Measurements from ENCODE around the gene UBE2L3.
"Not testable (repeated sequence)": the region's sequence is repeated elsewhere in the genome, so short reads cannot be mapped to it uniquely, and the experiment has no call there.

Gene UBE2L3

DNA sequence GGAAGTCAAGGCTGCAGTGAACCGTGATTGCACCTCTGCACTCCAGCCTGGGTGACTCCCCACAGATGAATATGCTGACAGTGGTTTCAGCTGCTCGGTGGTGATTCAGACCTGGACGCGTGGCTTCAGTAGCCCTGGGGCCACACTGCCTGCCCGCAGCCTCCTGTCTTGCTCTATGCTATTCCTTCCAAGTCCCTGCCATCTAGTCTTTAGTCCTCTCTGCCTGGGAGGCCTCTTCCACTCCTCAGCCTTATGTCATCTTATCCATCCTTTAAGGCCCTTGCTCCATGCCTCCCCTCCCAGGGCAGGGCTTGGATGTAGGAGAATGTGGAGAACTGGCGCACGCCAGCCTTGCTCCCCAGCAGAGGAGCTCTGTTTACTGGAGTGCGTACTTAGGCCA is 39.3 kb downstream of the UBE2L3 start:
- H3K9me3 ChIP-seq (ENCODE audit: control insufficient read depth in 2 of 2, low read length in 2 of 2) = no peaks in the 10 kb centered on the region
- peaks cover 14 to 18% of the 10 kb centered on the region in 2 donors for H3K36me3 ChIP-seq (ENCODE audit: control insufficient read depth in 2 of 2, insufficient read depth in 2 of 2, low read length in 2 of 2)
- H3K27ac ChIP-seq (ENCODE audit: low read length) = no peak overlapping the region
- peaks cover 7% of the 10 kb centered on the region for H3K4me1 ChIP-seq (ENCODE audit: control insufficient read depth, insufficient read depth, low read length)
- H3K27me3 ChIP-seq (ENCODE audit: control insufficient read depth in 1 of 2, insufficient read depth in 2 of 2, low read length in 2 of 2) = no peaks in the 10 kb centered on the region
- H3K9ac ChIP-seq (ENCODE audit: low read length in 2 of 2) = no peak overlapping the region
- no peak overlapping the region for H3K4me3 ChIP-seq (ENCODE audit: low read length in 2 of 2)

DNA sequence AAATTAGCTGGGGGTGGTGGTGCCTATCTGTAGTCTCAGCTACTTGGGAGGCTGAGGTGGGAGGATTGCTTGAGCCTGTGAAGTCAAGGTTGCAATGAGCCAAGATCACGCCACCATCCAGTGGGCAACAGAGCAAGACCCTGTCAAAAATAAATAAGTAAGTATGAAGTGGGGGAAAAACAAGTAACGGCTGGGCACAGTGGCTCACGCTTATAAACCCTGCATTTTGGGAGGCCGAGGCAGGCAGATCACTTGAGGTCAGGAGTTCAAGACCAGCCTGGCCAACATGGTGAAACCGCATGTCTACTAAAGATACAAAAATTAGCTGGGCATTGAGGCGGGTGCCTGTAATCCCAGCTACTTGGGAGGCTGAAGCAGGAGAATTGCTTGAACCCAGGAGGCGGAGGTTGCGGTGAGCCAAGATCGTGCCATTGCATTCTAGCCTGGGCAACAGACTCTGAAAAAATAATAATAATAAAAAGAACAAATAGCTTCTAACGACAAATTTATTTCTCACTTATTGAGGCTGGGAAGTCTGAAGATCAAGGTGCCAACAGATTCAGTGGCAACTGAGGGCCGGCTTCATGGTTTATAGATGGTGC is 42.1 kb downstream of the UBE2L3 start:
- not testable (repeated sequence) for H3K27ac ChIP-seq (ENCODE audit: low read length); H3K9ac ChIP-seq (ENCODE audit: low read length in 2 of 2); H3K9me3 ChIP-seq (ENCODE audit: control insufficient read depth in 2 of 2, low read length in 2 of 2); H3K4me3 ChIP-seq (ENCODE audit: low read length in 2 of 2); H3K27me3 ChIP-seq (ENCODE audit: control insufficient read depth in 1 of 2, insufficient read depth in 2 of 2, low read length in 2 of 2); H3K4me1 ChIP-seq (ENCODE audit: control insufficient read depth, insufficient read depth, low read length)
- H3K36me3 ChIP-seq (ENCODE audit: control insufficient read depth in 2 of 2, insufficient read depth in 2 of 2, low read length in 2 of 2) = peaks cover 15 to 25% of the 10 kb centered on the region in 2 donors

DNA sequence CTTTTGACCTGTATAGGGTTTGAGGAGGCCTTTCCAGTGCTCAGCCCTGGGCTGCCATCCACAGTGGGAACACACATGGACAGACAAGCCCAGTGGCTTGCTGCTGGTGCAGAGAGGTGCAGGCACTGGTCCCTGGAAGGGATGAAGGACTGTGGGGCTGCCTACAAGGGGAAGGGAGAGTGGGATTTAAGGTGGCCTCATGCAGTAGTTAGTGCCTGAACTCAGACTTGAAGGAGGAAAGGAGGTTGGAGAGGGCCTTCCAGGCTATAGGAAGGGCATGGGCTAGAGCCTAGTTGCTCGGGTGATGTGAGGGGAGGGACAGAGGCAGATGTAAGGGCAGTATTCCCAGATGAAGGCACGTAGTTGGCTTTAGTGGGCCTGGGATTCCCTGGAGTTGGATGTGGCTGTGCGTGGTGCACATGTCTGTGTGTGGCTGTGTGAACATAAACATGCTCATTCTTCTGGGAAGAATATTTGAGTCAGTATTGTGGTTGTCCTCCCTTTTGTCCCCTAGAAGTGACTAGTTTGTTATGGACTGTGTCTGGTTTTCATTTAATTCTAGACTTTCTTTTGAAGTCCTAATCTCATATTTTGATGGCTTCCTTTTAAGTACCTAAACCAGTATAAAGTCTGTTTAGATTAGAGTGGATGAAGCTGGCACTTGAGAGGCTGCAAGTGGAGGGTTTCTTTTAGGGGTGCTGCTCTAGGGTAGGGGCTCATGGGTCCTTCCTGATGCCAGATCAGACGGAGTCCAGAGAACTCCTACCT is 43.9 kb downstream of the UBE2L3 start:
- Histone ChIP-seq H3K9ac (ENCODE audit: low read length in 2 of 2) (no peak overlapping the region), H3K9me3 (ENCODE audit: control insufficient read depth in 2 of 2, low read length in 2 of 2) (no peaks in the 10 kb centered on the region), H3K4me1 (ENCODE audit: control insufficient read depth, insufficient read depth, low read length) (peaks cover 7% of the 10 kb centered on the region), H3K36me3 (ENCODE audit: control insufficient read depth in 2 of 2, insufficient read depth in 2 of 2, low read length in 2 of 2) (peaks cover 15 to 25% of the 10 kb centered on the region in 2 donors), H3K4me3 (ENCODE audit: low read length in 2 of 2) (no peak overlapping the region), H3K27ac (ENCODE audit: low read length) (no peak overlapping the region), H3K27me3 (ENCODE audit: control insufficient read depth in 1 of 2, insufficient read depth in 2 of 2, low read length in 2 of 2) (no peaks in the 10 kb centered on the region)

DNA sequence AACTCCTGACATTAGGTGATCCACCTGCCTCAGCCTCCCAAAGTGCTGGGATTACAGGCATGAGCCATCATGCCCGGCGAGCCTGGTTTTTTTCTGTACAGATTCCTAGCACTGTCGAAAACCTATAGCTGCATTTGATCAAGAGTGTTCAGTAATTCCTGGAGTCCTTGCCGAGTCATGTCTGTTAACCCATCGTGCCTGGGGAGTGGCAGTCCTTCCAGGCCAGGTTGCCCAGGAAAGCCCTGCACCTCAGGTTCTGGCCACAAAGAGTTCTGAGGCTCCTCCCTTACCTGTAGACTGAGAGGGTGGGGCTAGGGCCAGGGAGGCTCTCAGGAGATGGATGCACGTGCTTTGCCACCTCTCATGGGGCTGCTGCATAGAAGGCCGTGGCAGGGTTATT is 45.3 kb downstream of the UBE2L3 start:
- peaks cover 15 to 25% of the 10 kb centered on the region in 2 donors for H3K36me3 ChIP-seq (ENCODE audit: control insufficient read depth in 2 of 2, insufficient read depth in 2 of 2, low read length in 2 of 2)
- H3K9me3 ChIP-seq (ENCODE audit: control insufficient read depth in 2 of 2, low read length in 2 of 2) = no peaks in the 10 kb centered on the region
- H3K27me3 ChIP-seq (ENCODE audit: control insufficient read depth in 1 of 2, insufficient read depth in 2 of 2, low read length in 2 of 2) = no peaks in the 10 kb centered on the region
- no peak overlapping the region for H3K27ac ChIP-seq (ENCODE audit: low read length)
- H3K9ac ChIP-seq (ENCODE audit: low read length in 2 of 2) = no peak overlapping the region
- H3K4me1 ChIP-seq (ENCODE audit: control insufficient read depth, insufficient read depth, low read length) = no peaks in the 10 kb centered on the region
- no peak overlapping the region for H3K4me3 ChIP-seq (ENCODE audit: low read length in 2 of 2)

DNA sequence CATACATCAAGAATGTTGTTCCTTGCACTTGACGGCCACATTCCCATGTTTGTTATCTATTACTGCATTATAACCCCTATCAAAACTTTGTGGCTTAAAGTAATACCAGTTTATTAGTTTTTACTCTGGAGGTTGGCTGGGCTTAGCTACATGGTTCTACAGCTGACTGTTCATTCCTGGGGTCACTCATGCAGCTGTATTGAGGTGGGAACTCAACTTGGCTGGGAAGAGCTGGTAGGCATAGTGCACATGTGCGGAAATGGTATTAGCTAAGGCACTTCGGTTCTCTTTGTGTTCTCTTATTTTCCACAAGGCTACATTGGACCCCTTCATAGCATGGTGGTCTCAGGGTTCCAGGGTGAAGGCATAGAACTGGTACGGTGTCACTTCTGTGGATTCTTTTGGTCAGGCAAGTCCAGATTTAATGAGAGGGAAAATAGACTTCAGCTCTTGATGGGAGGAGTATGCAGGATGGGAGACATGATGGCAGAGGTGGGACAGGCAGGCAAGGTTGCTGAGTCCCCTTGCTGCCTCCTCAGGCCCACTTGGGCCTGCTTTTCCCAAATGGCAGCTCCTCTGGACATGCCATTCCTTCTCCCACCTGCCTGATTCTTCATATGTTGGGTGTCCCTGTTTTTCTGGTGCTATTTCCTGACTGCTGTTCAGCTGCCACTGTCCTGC is 46.2 kb downstream of the UBE2L3 start:
- H3K27ac ChIP-seq (ENCODE audit: low read length) = no peak overlapping the region
- peaks cover 15 to 25% of the 10 kb centered on the region in 2 donors for H3K36me3 ChIP-seq (ENCODE audit: control insufficient read depth in 2 of 2, insufficient read depth in 2 of 2, low read length in 2 of 2)
- no peak overlapping the region for H3K9ac ChIP-seq (ENCODE audit: low read length in 2 of 2)

DNA sequence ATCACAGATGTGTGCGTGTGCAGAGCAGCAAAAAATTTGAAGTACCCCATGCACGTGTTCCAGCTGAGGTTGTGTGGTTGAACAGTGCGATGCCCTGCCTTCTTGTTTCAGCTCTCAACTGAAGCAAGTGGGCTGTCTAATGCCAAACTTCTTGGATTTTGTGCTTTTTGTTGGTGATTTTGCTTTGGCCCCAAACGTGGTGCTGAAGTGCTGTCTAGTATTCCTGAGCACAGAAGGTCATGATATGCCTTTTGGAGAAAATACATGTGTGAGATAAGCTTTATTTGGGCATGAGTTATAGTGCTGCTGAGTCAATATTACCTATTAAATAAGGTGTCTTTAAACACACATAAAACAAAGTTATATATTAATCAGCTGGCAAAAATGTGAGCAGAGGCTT is 48.2 kb downstream of the UBE2L3 start:
- Histone ChIP-seq H3K9ac (ENCODE audit: low read length in 2 of 2) (no peak overlapping the region), H3K27me3 (ENCODE audit: control insufficient read depth in 1 of 2, insufficient read depth in 2 of 2, low read length in 2 of 2) (no peaks in the 10 kb centered on the region), H3K4me3 (ENCODE audit: low read length in 2 of 2) (no peak overlapping the region), H3K9me3 (ENCODE audit: control insufficient read depth in 2 of 2, low read length in 2 of 2) (no peaks in the 10 kb centered on the region), H3K4me1 (ENCODE audit: control insufficient read depth, insufficient read depth, low read length) (no peaks in the 10 kb centered on the region), H3K36me3 (ENCODE audit: control insufficient read depth in 2 of 2, insufficient read depth in 2 of 2, low read length in 2 of 2) (peaks cover 12 to 23% of the 10 kb centered on the region in 2 donors), H3K27ac (ENCODE audit: low read length) (no peak overlapping the region)

More for the DNA sequence above, 46.2 kb downstream of the UBE2L3 start:
- Histone ChIP-seq H3K9me3 (ENCODE audit: control insufficient read depth in 2 of 2, low read length in 2 of 2) (no peaks in the 10 kb centered on the region), H3K27me3 (ENCODE audit: control insufficient read depth in 1 of 2, insufficient read depth in 2 of 2, low read length in 2 of 2) (no peaks in the 10 kb centered on the region), H3K4me3 (ENCODE audit: low read length in 2 of 2) (no peak overlapping the region), H3K4me1 (ENCODE audit: control insufficient read depth, insufficient read depth, low read length) (no peaks in the 10 kb centered on the region)

DNA sequence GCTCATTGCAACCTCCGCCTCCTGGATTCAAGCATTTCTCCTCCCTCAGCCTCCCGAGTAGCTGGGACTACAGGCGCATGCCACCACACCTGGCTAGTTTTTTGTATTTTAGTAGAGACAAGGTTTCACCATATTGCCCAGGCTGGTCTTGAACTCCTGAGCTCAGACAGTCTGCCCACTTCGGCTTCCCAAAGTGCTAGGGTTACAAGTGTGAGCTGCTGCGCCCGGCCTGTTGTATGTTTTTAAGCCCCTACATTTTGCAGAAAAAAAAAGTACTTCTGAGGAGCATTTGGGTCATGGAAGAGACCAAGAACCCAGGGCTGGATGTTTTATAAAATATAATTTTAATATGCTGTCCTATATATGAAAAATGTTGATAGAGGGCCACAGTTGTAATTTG is 49.8 kb downstream of the UBE2L3 start:
- H3K36me3 ChIP-seq (ENCODE audit: control insufficient read depth in 2 of 2, insufficient read depth in 2 of 2, low read length in 2 of 2) = peaks cover 6 to 11% of the 10 kb centered on the region in 2 donors
- H3K4me1 ChIP-seq (ENCODE audit: control insufficient read depth, insufficient read depth, low read length); H3K9ac ChIP-seq (ENCODE audit: low read length in 2 of 2); H3K27ac ChIP-seq (ENCODE audit: low read length); H3K4me3 ChIP-seq (ENCODE audit: low read length in 2 of 2); H3K27me3 ChIP-seq (ENCODE audit: control insufficient read depth in 1 of 2, insufficient read depth in 2 of 2, low read length in 2 of 2); H3K9me3 ChIP-seq (ENCODE audit: control insufficient read depth in 2 of 2, low read length in 2 of 2): not testable (repeated sequence)

DNA sequence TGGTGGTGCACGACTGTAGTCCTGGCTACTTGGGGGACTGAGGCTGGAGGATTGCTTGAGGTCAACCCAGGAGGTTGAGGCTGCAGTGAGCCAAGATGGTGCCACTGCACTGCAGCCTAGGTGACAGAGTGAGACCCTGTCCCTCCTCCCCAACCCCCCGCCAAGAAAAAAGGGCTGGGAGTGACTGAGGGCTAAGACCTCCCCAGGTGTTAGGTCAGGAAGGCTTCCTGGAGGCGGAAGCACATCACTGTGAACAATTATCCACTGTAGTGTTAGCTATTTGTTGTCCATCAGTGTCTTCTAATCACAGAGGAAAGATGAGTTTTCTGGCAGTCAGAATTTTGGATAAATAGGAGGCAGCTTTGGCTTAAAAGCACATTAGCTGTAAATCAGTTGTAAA is 53.5 kb downstream of the UBE2L3 start:
- Histone ChIP-seq H3K9ac (ENCODE audit: low read length in 2 of 2) (no peak overlapping the region), H3K27ac (ENCODE audit: low read length) (no peak overlapping the region)

DNA sequence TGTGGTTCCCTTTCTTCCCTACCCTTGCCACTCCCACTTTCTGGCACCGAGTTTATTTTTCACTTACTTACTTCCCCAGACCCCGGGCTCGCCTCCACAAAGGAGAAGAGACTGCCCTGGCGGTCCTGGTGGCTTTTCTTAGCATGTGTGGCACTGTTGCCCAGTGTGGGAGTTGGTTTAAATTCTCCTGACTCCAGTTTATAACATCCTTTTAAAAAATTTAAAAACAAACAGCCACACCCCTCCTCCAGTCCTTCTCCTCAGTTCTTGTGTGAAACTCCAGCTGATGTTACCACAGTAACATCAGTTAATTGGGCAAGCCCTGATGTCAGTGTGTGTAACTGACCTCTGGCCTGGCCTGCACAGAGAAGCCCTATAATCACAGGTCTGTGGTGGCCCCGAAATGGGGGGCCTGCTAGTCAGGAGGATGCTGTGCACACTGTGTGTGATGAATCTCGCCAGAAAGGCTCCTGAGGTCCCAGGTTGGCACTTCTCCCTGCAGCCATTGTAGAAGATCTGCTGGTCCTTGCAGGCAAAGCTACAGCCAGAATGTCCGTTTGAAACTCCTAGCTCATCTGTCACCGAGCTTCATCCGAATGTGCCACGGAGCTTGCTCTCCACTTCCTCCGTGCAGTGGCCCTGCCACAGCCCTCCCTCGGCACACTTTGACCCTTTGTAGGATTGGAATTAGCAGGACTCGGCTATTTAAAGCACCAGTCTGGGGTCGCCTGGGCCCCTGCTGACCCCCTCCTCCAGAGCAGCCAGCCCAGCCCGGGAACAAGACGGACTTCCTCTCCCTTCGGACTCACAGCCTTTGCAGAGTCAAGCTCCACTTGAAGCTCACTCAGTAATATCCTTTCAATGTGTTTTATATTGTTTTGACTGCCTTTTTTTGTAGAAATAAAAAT is 54.8 kb downstream of the UBE2L3 start:
- H3K9me3 ChIP-seq (ENCODE audit: control insufficient read depth in 2 of 2, low read length in 2 of 2) = no peaks in the 10 kb centered on the region
- peaks cover 3 to 6% of the 10 kb centered on the region in 2 donors for H3K36me3 ChIP-seq (ENCODE audit: control insufficient read depth in 2 of 2, insufficient read depth in 2 of 2, low read length in 2 of 2)
- no peaks in the 10 kb centered on the region for H3K27me3 ChIP-seq (ENCODE audit: control insufficient read depth in 1 of 2, insufficient read depth in 2 of 2, low read length in 2 of 2)
- no peak overlapping the region for H3K27ac ChIP-seq (ENCODE audit: low read length)
- H3K4me1 ChIP-seq (ENCODE audit: control insufficient read depth, insufficient read depth, low read length) = peaks cover 24% of the 10 kb centered on the region
- no peak overlapping the region for H3K4me3 ChIP-seq (ENCODE audit: low read length in 2 of 2)
- H3K9ac ChIP-seq (ENCODE audit: low read length in 2 of 2) = no peak overlapping the region

More for the DNA sequence above, 53.5 kb downstream of the UBE2L3 start:
- H3K4me3 ChIP-seq (ENCODE audit: low read length in 2 of 2) = no peak overlapping the region
- H3K4me1 ChIP-seq (ENCODE audit: control insufficient read depth, insufficient read depth, low read length) = peaks cover 24% of the 10 kb centered on the region
- H3K36me3 ChIP-seq (ENCODE audit: control insufficient read depth in 2 of 2, insufficient read depth in 2 of 2, low read length in 2 of 2) = peaks cover 3 to 6% of the 10 kb centered on the region in 2 donors
- no peaks in the 10 kb centered on the region for H3K27me3 ChIP-seq (ENCODE audit: control insufficient read depth in 1 of 2, insufficient read depth in 2 of 2, low read length in 2 of 2)
- no peaks in the 10 kb centered on the region for H3K9me3 ChIP-seq (ENCODE audit: control insufficient read depth in 2 of 2, low read length in 2 of 2)

DNA sequence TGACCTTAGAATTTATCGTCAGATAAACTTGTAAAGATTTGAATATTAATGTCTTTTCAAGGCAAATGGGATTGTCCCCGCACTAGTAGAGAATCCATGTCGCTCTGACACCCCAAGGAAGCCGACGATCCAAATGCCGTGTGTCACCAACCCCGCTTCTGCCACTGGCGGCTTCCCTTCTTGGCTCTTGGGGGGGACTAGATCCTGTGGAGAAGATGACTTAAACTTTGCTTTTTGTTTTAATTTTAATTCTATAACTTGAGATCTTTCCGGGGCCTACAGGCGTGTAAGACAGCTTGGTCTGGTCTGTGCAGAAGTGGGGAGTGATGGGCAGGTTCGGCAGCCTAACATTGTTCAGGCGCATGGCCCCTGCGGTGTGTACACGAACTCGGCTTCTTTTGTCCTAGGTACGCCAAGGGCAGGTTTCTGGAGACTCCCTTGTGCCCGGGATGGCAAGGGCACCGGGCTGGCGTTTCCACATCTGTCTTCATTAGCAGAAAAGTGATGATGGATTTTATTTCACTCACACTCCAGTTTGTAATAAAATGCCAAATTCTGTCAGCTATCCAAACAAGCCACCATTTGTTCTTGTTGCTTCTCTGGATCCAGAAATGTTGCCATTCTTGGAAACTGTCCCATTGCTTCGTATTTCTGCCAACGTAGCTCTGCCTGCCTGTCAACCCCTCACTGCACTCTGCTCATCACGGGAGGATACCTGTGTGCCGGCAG is 55.6 kb downstream of the UBE2L3 start:
- Histone ChIP-seq H3K27ac (ENCODE audit: low read length) (peak overlapping the region; percentile 41), H3K27me3 (ENCODE audit: control insufficient read depth in 1 of 2, insufficient read depth in 2 of 2, low read length in 2 of 2) (no peaks in the 10 kb centered on the region), H3K4me1 (ENCODE audit: control insufficient read depth, insufficient read depth, low read length) (peaks cover 24% of the 10 kb centered on the region), H3K9ac (ENCODE audit: low read length in 2 of 2) (no peak overlapping the region), H3K9me3 (ENCODE audit: control insufficient read depth in 2 of 2, low read length in 2 of 2) (no peaks in the 10 kb centered on the region), H3K36me3 (ENCODE audit: control insufficient read depth in 2 of 2, insufficient read depth in 2 of 2, low read length in 2 of 2) (peaks cover 3 to 6% of the 10 kb centered on the region in 2 donors), H3K4me3 (ENCODE audit: low read length in 2 of 2) (no peak overlapping the region)
